Prostate gland (tissue), 2 donors: Measurements from ENCODE around the gene HOXA11. TPM values are rescaled to one million over a fixed set of nuclear protein-coding genes. Genes with fewer than 3 reads are reported as not detected.

ENCODE experiments used
- DNase-seq: peaks from one replicate; pipeline ENCODE4 v3.0.0-alpha.2; 2019; ENCODE audit warnings: low spot score
- H3K27ac ChIP-seq, 2 donors: fragments of 200-600 bp; sonication (generic); 2 replicates each; pipeline ENCODE4 v1.5.1; 2017 to 2019
- H3K27me3 ChIP-seq: fragments of 200-600 bp; sonication (generic); replicated peaks from 2 replicates; pipeline ENCODE4 v1.5.1; 2019; ENCODE audit not compliant: insufficient read depth
- H3K36me3 ChIP-seq, 2 donors: fragments of 200-600 bp; sonication (generic); 1 replicate in 1 of 2; 2 replicates in 1 of 2; pipeline versions ENCODE4 v1.5.1 to v1.8.1; 2017 to 2019
- H3K4me1 ChIP-seq: fragments of 200-600 bp; sonication (generic); replicated peaks from 2 replicates; pipeline ENCODE4 v1.5.1; 2019
- H3K4me3 ChIP-seq, 2 donors: fragments of 200-600 bp; sonication (generic); 2 replicates each; pipeline ENCODE4 v1.5.1; 2017 to 2019
- H3K9me3 ChIP-seq: fragments of 200-600 bp; sonication (generic); 2 replicates; pipeline ENCODE4 v1.5.1; 2017
- POLR2A ChIP-seq: fragments of 450-650 bp; IDR thresholded peaks from one replicate; pipeline ENCODE4 v1.6.1; 2016; ENCODE audit warnings: antibody characterized with exemption, mild to moderate bottlenecking
- POLR2AphosphoS5 ChIP-seq: sonication (generic); formaldehyde crosslinking; IDR thresholded peaks from one replicate; pipeline ENCODE4 v1.6.1; 2017; ENCODE audit warnings: antibody characterized with exemption
- WGBS: methylation state at CpG from one replicate; pipeline ENCODE4 v1.1.5; 2018; 5-methylcytosine and 5-hydroxymethylcytosine counted together
- intact Hi-C: fragments of 100-400 bp; cut with DNase I; formaldehyde crosslinking; loops from one replicate; pipeline ENCODE4 v1.14.2; 2022
- total RNA-seq, 2 donors: library from RNA; depleted of rRNA; stranded (reverse); fragments of >200 nt; gene quantifications; one replicate each; pipeline ENCODE4 v1.1.0, GENCODE V29; 2016
- TF ChIP-seq, protein P1 (sequence below), 4 experiments: fragments of 200-600 bp in 2 of 4; fragments of 450-650 bp in 2 of 4; sonication (generic) in 2 of 4; IDR thresholded peaks; 1 replicate in 3 of 4; 2 replicates in 1 of 4; pipeline ENCODE4 v1.5.1; 2016 to 2019; ENCODE audit warnings: antibody characterized with exemption in 4 of 4, mild to moderate bottlenecking in 2 of 4, moderate library complexity in 2 of 4

HOXA11 gene
- total RNA-seq, 2 donors from 2014 or later = 8.5 to 9.8 TPM

DNA sequence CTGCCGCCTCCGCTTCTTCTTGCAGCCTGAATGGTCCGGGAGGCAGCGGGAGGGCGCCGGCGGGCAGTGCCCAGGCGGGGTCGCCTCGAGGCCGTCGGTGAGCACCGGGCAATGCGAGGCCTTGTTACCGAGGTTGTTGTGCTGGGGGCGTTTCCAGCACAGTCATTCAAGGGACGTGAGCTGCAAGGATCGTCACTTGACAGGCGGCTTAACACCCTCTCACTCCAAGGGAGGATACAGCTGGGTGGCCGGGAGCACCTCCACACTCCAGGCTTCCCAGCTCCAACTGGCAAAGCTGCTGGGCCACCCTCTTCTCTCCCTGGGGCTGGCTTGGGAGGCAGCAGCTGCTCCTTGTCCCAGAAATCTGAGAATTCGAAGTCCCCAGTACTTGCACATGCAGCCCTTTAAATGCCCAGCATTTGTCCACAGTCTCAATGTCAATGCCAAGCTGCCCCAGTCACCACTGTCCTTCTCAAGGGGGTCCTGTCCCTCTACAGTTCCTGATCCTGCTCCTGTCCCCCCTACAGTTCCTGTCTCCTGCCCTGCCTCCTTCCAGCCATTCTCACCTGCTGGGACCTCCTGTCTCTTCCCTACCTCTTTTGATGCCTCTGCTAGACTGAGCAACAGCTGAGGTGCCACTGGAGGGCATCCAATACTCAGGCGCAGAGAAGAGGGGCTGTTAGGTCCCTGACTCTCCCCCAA is 4.4 kb upstream of the HOXA11 start:
- Histone ChIP-seq H3K36me3 (no peaks in the 10 kb centered on the region), H3K4me3 (peak overlapping the region; percentile 35 to 90), H3K9me3 (no peaks in the 10 kb centered on the region), H3K27ac (peak overlapping the region; percentile 96 to 97), H3K27me3 (no peaks in the 10 kb centered on the region), H3K4me1 (peaks cover 16% of the 10 kb centered on the region)
- intact Hi-C loops = no loop called here
- DNase-seq = peak; percentile 71
- TF ChIP-seq, protein P1, sequence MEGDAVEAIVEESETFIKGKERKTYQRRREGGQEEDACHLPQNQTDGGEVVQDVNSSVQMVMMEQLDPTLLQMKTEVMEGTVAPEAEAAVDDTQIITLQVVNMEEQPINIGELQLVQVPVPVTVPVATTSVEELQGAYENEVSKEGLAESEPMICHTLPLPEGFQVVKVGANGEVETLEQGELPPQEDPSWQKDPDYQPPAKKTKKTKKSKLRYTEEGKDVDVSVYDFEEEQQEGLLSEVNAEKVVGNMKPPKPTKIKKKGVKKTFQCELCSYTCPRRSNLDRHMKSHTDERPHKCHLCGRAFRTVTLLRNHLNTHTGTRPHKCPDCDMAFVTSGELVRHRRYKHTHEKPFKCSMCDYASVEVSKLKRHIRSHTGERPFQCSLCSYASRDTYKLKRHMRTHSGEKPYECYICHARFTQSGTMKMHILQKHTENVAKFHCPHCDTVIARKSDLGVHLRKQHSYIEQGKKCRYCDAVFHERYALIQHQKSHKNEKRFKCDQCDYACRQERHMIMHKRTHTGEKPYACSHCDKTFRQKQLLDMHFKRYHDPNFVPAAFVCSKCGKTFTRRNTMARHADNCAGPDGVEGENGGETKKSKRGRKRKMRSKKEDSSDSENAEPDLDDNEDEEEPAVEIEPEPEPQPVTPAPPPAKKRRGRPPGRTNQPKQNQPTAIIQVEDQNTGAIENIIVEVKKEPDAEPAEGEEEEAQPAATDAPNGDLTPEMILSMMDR (IDR thresholded peaks at IDR 0.05) = no peak
- TF ChIP-seq POLR2AphosphoS5 (peak; percentile 45), POLR2A (peak; percentile 54)
- 14% methylated on average over 22 of the region's 22 CpGs for WGBS

DNA sequence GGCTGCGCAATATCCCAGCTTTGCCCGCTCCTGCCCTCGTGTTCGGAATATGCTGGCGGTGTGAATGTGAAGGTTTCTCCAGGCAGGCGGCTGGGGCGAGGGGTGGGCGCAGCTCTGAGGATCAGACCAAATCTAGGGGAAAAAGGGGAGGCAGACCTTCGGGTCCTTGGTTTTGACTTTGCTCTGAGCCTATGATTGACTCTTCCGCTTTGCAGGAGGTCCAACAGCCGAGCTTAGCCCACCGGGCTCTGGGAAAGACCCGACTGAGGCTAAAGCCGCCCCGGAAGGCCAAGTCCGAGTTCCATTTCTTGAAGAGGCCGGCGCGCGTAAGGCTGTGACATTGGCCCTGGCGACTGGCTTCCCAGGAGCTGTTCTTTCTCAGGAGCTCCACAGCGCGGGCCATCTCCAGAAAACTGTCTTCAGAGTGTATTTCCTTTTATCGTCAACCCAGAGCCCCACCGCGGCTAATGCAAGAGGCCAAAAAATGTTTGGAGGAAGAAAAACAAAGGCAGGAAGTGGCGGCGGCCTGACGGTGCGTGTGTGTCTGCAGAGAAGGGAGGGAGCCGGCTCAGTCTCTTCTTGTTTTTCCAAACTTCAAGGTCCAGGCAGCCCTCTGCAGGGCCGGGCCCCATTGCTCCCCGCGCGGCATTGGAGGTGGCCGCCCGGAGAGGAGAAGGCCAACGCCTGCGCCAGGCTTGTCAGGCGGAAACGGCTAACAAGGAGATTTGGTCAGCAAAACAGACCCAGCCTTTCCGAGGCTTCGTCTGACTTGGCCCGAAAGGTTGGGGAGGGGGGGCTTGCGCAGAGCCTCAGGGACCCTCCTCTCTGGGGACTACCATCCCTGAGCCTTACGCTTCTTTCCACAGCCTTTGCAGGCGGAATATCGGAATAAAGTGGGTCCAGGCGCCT is 3.6 kb upstream of the HOXA11 start:
- H3K27me3 ChIP-seq = no peaks in the 10 kb centered on the region
- 6% methylated on average over 49 of the region's 49 CpGs for WGBS
- H3K4me1 ChIP-seq = peaks cover 16% of the 10 kb centered on the region
- TF ChIP-seq, protein P1 (IDR thresholded peaks at IDR 0.05) = no peak
- no peak for TF ChIP-seq POLR2A
- TF ChIP-seq POLR2AphosphoS5 = no peak
- H3K4me3 ChIP-seq = peak overlapping the region; percentile 35 to 90
- H3K27ac ChIP-seq = peak overlapping the region; percentile 96 to 97
- no peak for DNase-seq
- H3K36me3 ChIP-seq = no peaks in the 10 kb centered on the region
- intact Hi-C loops = no loop called here
- H3K9me3 ChIP-seq = no peaks in the 10 kb centered on the region

DNA sequence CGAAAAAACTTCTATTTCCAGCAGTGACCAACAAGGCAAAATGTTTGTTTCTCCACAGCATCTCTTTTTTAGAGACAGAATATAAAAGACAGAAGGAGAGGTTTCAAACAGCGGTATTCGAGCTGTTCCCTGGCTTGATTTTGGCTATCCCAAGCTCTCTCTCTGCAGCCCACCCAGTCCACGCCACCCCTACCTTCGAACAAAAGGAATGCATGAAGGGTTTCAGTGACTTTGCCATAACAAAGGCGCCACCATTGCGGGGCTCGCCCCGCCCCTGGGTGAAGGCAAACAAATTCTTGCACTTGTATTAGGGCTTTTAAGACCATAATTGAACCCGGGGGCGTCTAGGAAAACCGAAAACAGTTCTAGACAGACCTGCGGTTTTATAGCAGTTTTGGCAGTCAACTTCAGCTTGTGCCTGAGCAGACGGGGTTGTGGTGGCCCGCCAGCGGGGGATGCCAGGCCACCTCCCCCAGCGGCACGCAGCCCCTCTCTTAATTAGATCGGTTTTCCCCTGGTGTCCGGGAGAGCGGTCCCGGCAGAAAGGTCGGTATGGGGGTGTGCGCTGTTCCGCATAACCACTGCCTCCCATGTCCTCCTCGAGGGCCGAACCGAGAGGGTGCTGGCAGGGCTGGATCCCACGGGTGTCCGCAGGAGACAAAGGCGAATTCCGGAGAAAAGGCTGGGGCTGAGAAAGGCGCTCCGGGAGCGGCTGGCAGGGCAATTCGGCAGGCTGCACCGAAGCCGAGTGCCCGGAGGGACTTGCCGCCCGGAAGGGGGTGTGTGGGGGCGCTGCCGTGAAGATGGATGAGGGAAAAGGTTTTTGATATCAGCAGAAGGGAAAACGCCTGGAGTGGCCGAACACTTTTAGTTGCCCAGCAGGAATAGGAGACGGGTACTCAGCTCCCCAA is 2.7 kb upstream of the HOXA11 start:
- Histone ChIP-seq H3K27ac (peak overlapping the region; percentile 96 to 97), H3K4me1 (peaks cover 16% of the 10 kb centered on the region)

More for the DNA sequence above, 2.7 kb upstream of the HOXA11 start:
- Histone ChIP-seq H3K4me3 (peak overlapping the region; percentile 35 to 90), H3K9me3 (no peaks in the 10 kb centered on the region), H3K36me3 (no peaks in the 10 kb centered on the region), H3K27me3 (no peaks in the 10 kb centered on the region)
- 1% methylated on average over 46 of the region's 46 CpGs for WGBS
- DNase-seq = no peak
- intact Hi-C loops = no loop called here
- no peak for TF ChIP-seq POLR2AphosphoS5
- TF ChIP-seq POLR2A = no peak
- TF ChIP-seq, protein P1 (IDR thresholded peaks at IDR 0.05) = no peak
